Gastrocnemius medialis (tissue), 4 donors: Measurements from ENCODE around the gene TMED10. TPM values are rescaled to one million over a fixed set of nuclear protein-coding genes. Genes with fewer than 3 reads are reported as not detected.

ENCODE experiments used
- ATAC-seq, 2 donors: fragments of 150-250 bp; one replicate each; pipeline ENCODE4 v1.9.1; 2016
- DNase-seq, 2 donors: peaks; one replicate each; pipeline ENCODE4 v3.0.0-alpha.2; 2019
- H3K27ac ChIP-seq, 4 donors: fragments of 200-600 bp; sonication (generic); 1 replicate in 1 of 4; 2 replicates in 3 of 4; pipeline ENCODE4 v1.5.1; 2016 to 2018; ENCODE audit warnings: mild to moderate bottlenecking in 2 of 4, moderate library complexity in 1 of 4
- H3K27me3 ChIP-seq, 3 donors: fragments of 200-600 bp; sonication (generic) in 2 of 3; 1 replicate in 1 of 3; 2 replicates in 2 of 3; pipeline versions ENCODE4 v1.5.1 to v1.6.0; 2016 to 2019; ENCODE audit warnings: mild to moderate bottlenecking in 1 of 3, moderate library complexity in 1 of 3
- H3K36me3 ChIP-seq, 2 donors: fragments of 200-600 bp; sonication (generic) in 1 of 2; one replicate each; pipeline ENCODE4 v1.5.1; 2017 to 2018
- H3K4me1 ChIP-seq, 2 donors: fragments of 200-600 bp; sonication (generic) in 1 of 2; one replicate each; pipeline ENCODE4 v1.5.1; 2016 to 2017; ENCODE audit warnings: mild to moderate bottlenecking in 2 of 2
- H3K4me3 ChIP-seq, 4 donors: fragments of 200-600 bp; sonication (generic) in 3 of 4; 1 replicate in 1 of 4; 2 replicates in 3 of 4; pipeline ENCODE4 v1.5.1; 2016 to 2019; ENCODE audit warnings: mild to moderate bottlenecking in 2 of 4
- H3K9me3 ChIP-seq, 3 donors: fragments of 200-600 bp; sonication (generic) in 2 of 3; 1 replicate in 1 of 3; 2 replicates in 2 of 3; pipeline ENCODE4 v1.5.1; 2016 to 2019
- POLR2A ChIP-seq, 2 donors: fragments of 450-650 bp; IDR thresholded peaks; one replicate each; pipeline ENCODE4 v1.6.1; 2017; ENCODE audit warnings: antibody characterized with exemption in 2 of 2, mild to moderate bottlenecking in 2 of 2, moderate library complexity in 2 of 2
- in situ Hi-C, 4 donors: fragments of 200-750 bp; cut with MboI; loops; one replicate each; pipeline versions ENCODE4 v1.15.0 to v1.8.0; 2017; ENCODE audit warnings: low sequenced_read_pairs in 4 of 4
- intact Hi-C: fragments of 100-400 bp; cut with DNase I; formaldehyde crosslinking; loops from one replicate; pipeline ENCODE4 v1.15.1; 2023; ENCODE audit warnings: low total_unique reads
- total RNA-seq, 4 donors: library from RNA; depleted of rRNA; stranded (reverse); fragments of >200 nt; gene quantifications; one replicate each; pipeline versions ENCODE4 v1.1.0 to v1.2.3, GENCODE V29; 2016
- TF ChIP-seq, protein P1 (sequence below), 5 experiments: fragments of 450-650 bp in 3 of 5; fragments of 200-600 bp in 2 of 5; sonication (generic) in 2 of 5; IDR thresholded peaks in 4 of 5; conservative IDR thresholded peaks in 1 of 5; 1 replicate in 4 of 5; 2 replicates in 1 of 5; pipeline ENCODE4 v1.5.1; 2016 to 2019; ENCODE audit warnings: antibody characterized with exemption in 5 of 5, mild to moderate bottlenecking in 3 of 5, moderate library complexity in 3 of 5

TMED10 gene
- total RNA-seq, 4 donors from 2014 or later, result 161 to 362 (median 255) TPM

DNA sequence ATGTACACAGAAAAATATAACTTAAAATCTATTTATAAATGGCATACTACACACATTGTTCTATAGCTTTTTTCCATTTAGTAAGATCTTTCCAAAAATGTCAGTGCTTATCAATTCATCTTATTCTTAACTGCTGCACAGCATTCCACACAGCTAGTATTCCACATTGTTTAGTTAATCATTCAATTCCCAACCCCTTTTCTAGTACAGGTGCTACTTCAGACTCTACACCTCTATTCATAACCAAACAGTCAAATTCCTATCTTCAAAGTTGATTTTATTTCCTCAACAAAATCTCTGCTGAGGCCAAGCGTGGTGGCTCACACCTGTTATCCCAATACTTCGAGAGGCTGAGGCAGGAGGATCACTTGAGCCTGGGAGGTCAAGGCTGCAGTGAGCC, 37.2 kb downstream of the TMED10 start:
- H3K4me1 ChIP-seq, result peaks cover 37 to 40% of the 10 kb centered on the region in 2 donors
- DNase-seq (no peak), ATAC-seq (no peak)
- in situ Hi-C loops, result loop anchor here in 2 of 4 donors (10.0 to 25.0 kb wide), 2 partner anchors 346 to 348 kb away; no protein-coding TSS in a partner anchor
- H3K9me3 ChIP-seq, result no peaks in the 10 kb centered on the region
- no peaks in the 10 kb centered on the region for H3K27me3 ChIP-seq
- no peak for TF ChIP-seq POLR2A (IDR thresholded peaks at IDR 0.05)
- TF ChIP-seq, protein P1, sequence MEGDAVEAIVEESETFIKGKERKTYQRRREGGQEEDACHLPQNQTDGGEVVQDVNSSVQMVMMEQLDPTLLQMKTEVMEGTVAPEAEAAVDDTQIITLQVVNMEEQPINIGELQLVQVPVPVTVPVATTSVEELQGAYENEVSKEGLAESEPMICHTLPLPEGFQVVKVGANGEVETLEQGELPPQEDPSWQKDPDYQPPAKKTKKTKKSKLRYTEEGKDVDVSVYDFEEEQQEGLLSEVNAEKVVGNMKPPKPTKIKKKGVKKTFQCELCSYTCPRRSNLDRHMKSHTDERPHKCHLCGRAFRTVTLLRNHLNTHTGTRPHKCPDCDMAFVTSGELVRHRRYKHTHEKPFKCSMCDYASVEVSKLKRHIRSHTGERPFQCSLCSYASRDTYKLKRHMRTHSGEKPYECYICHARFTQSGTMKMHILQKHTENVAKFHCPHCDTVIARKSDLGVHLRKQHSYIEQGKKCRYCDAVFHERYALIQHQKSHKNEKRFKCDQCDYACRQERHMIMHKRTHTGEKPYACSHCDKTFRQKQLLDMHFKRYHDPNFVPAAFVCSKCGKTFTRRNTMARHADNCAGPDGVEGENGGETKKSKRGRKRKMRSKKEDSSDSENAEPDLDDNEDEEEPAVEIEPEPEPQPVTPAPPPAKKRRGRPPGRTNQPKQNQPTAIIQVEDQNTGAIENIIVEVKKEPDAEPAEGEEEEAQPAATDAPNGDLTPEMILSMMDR (IDR thresholded peaks at IDR 0.05 in 4 of 5, conservative IDR thresholded peaks at IDR 0.05 in 1 of 5), result no peak
- H3K27ac ChIP-seq, result peak overlapping the region; percentile 7 to 59 (median 48)
- no peak overlapping the region for H3K4me3 ChIP-seq
- H3K36me3 ChIP-seq, result peaks cover 0 to 15% of the 10 kb centered on the region in 2 donors
- intact Hi-C loops, result loop anchor here (10.0 kb wide), 1 partner anchor 266 kb away; no protein-coding TSS in a partner anchor

DNA sequence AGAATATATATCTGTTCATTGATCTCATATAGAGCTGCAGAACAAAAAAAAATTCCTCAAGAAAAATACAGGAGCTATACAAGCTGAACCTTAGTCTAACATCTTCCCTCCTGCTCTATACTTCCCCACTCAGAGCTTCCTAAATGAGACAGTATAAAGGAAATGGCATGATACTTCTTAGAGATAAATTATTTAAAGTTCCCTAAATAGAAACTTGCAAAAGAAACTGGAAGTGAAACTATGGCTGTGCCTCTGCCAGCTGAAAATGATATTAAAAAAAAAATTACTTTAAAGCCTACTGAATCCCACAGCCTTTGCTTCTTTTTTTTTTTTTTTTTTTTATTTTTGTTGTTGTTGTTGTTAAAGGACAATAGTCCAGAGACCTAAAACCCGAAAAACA, 37.9 kb downstream of the TMED10 start:
- DNase-seq, result no peak
- intact Hi-C loops, result loop anchor here (10.0 kb wide), 1 partner anchor 266 kb away; no protein-coding TSS in a partner anchor
- Histone ChIP-seq H3K27me3 (no peaks in the 10 kb centered on the region), H3K4me3 (no peak overlapping the region), H3K36me3 (peaks cover 0 to 22% of the 10 kb centered on the region in 2 donors), H3K9me3 (no peaks in the 10 kb centered on the region), H3K4me1 (peaks cover 30 to 33% of the 10 kb centered on the region in 2 donors), H3K27ac (peak overlapping the region; percentile 7 to 59 (median 48))
- ATAC-seq, result peak in 1 of 2 donors; percentile 19
- TF ChIP-seq, protein P1 (IDR thresholded peaks at IDR 0.05 in 4 of 5, conservative IDR thresholded peaks at IDR 0.05 in 1 of 5), result no peak
- in situ Hi-C loops, result loop anchor here in 2 of 4 donors (10.0 to 25.0 kb wide), 2 partner anchors 346 to 349 kb away; no protein-coding TSS in a partner anchor

GRCh38 chr14:75134644-75135043, 41.8 kb downstream of the TMED10 start:
- Histone ChIP-seq H3K27me3 (no peaks in the 10 kb centered on the region), H3K36me3 (peaks cover 0 to 32% of the 10 kb centered on the region in 2 donors), H3K9me3 (no peaks in the 10 kb centered on the region), H3K4me3 (no peak overlapping the region), H3K27ac (peak overlapping the region; percentile 41 to 65 (median 56)), H3K4me1 (peaks cover 14 to 16% of the 10 kb centered on the region in 2 donors)
- no peak for TF ChIP-seq POLR2A (IDR thresholded peaks at IDR 0.05)
- TF ChIP-seq, protein P1 (IDR thresholded peaks at IDR 0.05 in 4 of 5, conservative IDR thresholded peaks at IDR 0.05 in 1 of 5), result no peak
- in situ Hi-C loops, result loop anchor here (5.0 to 25.0 kb wide), 3 partner anchors 168 to 353 kb away; no protein-coding TSS in a partner anchor
- DNase-seq, result no peak
- intact Hi-C loops, result loop anchor here (5.0 to 10.0 kb wide), 2 partner anchors 270 to 353 kb away; no protein-coding TSS in a partner anchor
- no peak for ATAC-seq

DNA sequence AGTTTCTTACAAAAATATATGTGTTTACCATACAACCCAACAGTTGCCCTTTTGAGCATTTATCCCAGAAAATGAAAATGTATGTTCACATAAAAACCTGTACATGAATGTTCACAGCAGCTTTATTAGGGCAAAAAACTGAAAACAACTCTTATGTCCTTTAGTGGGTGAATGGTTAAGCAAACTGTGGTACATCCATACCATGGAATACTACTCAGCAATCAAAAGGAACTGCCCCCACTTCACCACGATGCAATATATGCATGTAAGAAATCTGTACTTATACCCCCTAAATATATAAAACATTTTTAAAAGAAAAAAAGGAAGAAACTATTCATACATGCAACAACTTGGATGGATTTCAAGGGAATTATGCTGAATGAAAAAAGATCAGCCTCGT, 42.8 kb downstream of the TMED10 start:
- Histone ChIP-seq H3K27me3 (no peaks in the 10 kb centered on the region), H3K36me3 (peaks cover 0 to 32% of the 10 kb centered on the region in 2 donors), H3K9me3 (no peaks in the 10 kb centered on the region), H3K4me1 (peaks cover 11 to 13% of the 10 kb centered on the region in 2 donors), H3K4me3 (no peak overlapping the region), H3K27ac (peak overlapping the region; percentile 54 to 65 (median 60))
- ATAC-seq (no peak), DNase-seq (no peak)
- intact Hi-C loops (loop anchor here (2.0 to 10.0 kb wide), 3 partner anchors 43 to 354 kb away; partner anchors contain the start of gene TMED10), in situ Hi-C loops (loop anchor here (5.0 to 25.0 kb wide), 3 partner anchors 169 to 354 kb away; no protein-coding TSS in a partner anchor)
- TF ChIP-seq, protein P1 (IDR thresholded peaks at IDR 0.05 in 4 of 5, conservative IDR thresholded peaks at IDR 0.05 in 1 of 5), result no peak
- no peak for TF ChIP-seq POLR2A (IDR thresholded peaks at IDR 0.05)
